ENCODE measurements around the gene RASA2.
"Not testable (repeated sequence)": the region's sequence is repeated elsewhere in the genome, so short reads cannot be mapped to it uniquely, and the experiment has no call there.

Gene RASA2

GRCh38 chr3:141499284-141499683, 12.5 kb downstream of the RASA2 start:
- no peak for DNase-seq

GRCh38 chr3:141499965-141500364, 13.1 kb downstream of the RASA2 start:
- peak in 1 of 5 donors; percentile 59 for DNase-seq

- peak in 1 of 5 donors; percentile 16 for DNase-seq
Observed at GRCh38 chr3:141500397-141500796, 13.6 kb downstream of the RASA2 start.

- DNase-seq: no peak
Observed at GRCh38 chr3:141505166-141505565, 18.3 kb downstream of the RASA2 start.

- no peak for DNase-seq
Observed at GRCh38 chr3:141506071-141506470, 19.2 kb downstream of the RASA2 start.

- no peak for DNase-seq
Observed at GRCh38 chr3:141507392-141508066, 20.7 kb downstream of the RASA2 start.

- DNase-seq: no peak
Observed at GRCh38 chr3:141508067-141508436, 21.2 kb downstream of the RASA2 start.

GRCh38 chr3:141511361-141511760, 24.5 kb downstream of the RASA2 start:
- no peak for DNase-seq

- DNase-seq: no peak
Observed at GRCh38 chr3:141514382-141514781, 27.6 kb downstream of the RASA2 start.

GRCh38 chr3:141519587-141519986, 32.8 kb downstream of the RASA2 start:
- no peak for DNase-seq

GRCh38 chr3:141521781-141522180, 35.0 kb downstream of the RASA2 start:
- DNase-seq: no peak

- DNase-seq: no peak
Observed at GRCh38 chr3:141523615-141524375, 37.0 kb downstream of the RASA2 start.

- DNase-seq: no peak
Observed at GRCh38 chr3:141524988-141525387, 38.2 kb downstream of the RASA2 start.

GRCh38 chr3:141525814-141526213, 39.0 kb downstream of the RASA2 start:
- no peak for DNase-seq

- DNase-seq: no peak
Observed at GRCh38 chr3:141526709-141527108, 39.9 kb downstream of the RASA2 start.

- DNase-seq: no peak
Observed at GRCh38 chr3:141528800-141529199, 42.0 kb downstream of the RASA2 start.

- DNase-seq: no peak
Observed at GRCh38 chr3:141529256-141529655, 42.4 kb downstream of the RASA2 start.

- DNase-seq: peak in 1 of 5 donors; percentile 36
Observed at GRCh38 chr3:141529717-141530414, 43.0 kb downstream of the RASA2 start.

- no peak for DNase-seq
Observed at GRCh38 chr3:141530415-141530768, 43.6 kb downstream of the RASA2 start.

GRCh38 chr3:141532609-141533008, 45.8 kb downstream of the RASA2 start:
- no peak for DNase-seq

GRCh38 chr3:141536017-141536416, 49.2 kb downstream of the RASA2 start:
- not testable (repeated sequence) for DNase-seq

GRCh38 chr3:141537856-141538255, 51.0 kb downstream of the RASA2 start:
- no peak for DNase-seq

- no peak for DNase-seq
Observed at GRCh38 chr3:141538568-141539240, 51.9 kb downstream of the RASA2 start.
